Measurements from ENCODE around the gene CHERP.

DNA sequence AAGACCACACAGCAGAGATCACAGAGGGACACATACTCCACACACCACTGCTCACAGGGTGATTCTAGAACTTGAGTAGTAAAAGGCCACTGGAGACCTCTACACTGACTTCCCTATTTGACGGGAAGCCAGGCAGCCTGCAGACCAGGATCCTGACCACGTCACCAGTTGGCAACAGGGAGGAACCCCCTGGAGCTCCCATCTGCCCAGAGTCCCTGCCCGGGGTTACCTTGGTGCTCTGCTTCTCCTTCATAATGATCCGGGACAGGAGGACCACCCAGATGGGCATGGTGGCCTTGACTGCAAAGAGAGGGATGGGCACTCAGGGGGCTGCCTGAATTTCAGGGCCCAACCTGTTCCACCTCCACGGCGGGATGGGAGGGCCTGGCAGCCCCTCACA is 29.0 kb upstream of the CHERP start:
- TF ChIP-seq, protein P1, sequence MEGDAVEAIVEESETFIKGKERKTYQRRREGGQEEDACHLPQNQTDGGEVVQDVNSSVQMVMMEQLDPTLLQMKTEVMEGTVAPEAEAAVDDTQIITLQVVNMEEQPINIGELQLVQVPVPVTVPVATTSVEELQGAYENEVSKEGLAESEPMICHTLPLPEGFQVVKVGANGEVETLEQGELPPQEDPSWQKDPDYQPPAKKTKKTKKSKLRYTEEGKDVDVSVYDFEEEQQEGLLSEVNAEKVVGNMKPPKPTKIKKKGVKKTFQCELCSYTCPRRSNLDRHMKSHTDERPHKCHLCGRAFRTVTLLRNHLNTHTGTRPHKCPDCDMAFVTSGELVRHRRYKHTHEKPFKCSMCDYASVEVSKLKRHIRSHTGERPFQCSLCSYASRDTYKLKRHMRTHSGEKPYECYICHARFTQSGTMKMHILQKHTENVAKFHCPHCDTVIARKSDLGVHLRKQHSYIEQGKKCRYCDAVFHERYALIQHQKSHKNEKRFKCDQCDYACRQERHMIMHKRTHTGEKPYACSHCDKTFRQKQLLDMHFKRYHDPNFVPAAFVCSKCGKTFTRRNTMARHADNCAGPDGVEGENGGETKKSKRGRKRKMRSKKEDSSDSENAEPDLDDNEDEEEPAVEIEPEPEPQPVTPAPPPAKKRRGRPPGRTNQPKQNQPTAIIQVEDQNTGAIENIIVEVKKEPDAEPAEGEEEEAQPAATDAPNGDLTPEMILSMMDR (conservative IDR thresholded peaks at IDR 0.05; ENCODE audit: low read depth, low read length), result no peak
- no peak for TF ChIP-seq CHD1 (IDR thresholded peaks at IDR 0.05; ENCODE audit: low read depth, low read length)
- no peak for TF ChIP-seq RCOR1 (IDR thresholded peaks at IDR 0.05; ENCODE audit: insufficient replicate concordance, low read length)
- no peak for TF ChIP-seq POLR2A (IDR thresholded peaks at IDR 0.05; ENCODE audit: low read depth, low read length)
- TF ChIP-seq FOS (IDR thresholded peaks at IDR 0.05; ENCODE audit: low read depth, low read length), result no peak
- TF ChIP-seq MAZ (IDR thresholded peaks at IDR 0.05; ENCODE audit: borderline replicate concordance, low read depth, low read length), result no peak
- no peak for TF ChIP-seq NFE2L2 (IDR thresholded peaks at IDR 0.05; ENCODE audit: low read depth, low read length)
- no peak for TF ChIP-seq MAFK (IDR thresholded peaks at IDR 0.05; ENCODE audit: low read depth, low read length)
